ENCODE results near the gene LAMTOR3.

DNA sequence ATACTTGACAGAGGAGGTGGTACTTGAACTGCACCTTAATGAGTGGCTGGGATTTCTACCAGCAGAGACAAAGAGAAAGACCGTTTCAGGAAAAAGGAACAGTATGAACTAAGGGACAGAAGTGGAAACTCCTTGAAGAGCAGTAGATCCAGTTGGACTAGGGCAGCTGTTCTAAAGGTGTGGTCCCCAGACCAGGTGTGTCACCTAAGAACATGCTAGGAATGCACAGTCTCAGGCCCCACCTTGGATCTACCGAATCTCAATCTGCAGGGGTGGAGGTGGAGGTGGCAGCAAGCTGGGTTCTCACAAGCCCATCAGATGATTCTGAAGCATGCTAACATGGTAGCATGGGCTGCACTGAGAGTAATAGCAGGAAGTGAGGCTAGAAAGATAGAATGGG is 55.3 kb downstream of the LAMTOR3 start:
- no peak for TF ChIP-seq POLR2AphosphoS5 (IDR thresholded peaks at IDR 0.05; ENCODE audit: insufficient read depth, low read depth, low read length)
- no peak for TF ChIP-seq POLR2A (IDR thresholded peaks at IDR 0.05; ENCODE audit: low read depth, low read length)
- TF ChIP-seq, protein P1, sequence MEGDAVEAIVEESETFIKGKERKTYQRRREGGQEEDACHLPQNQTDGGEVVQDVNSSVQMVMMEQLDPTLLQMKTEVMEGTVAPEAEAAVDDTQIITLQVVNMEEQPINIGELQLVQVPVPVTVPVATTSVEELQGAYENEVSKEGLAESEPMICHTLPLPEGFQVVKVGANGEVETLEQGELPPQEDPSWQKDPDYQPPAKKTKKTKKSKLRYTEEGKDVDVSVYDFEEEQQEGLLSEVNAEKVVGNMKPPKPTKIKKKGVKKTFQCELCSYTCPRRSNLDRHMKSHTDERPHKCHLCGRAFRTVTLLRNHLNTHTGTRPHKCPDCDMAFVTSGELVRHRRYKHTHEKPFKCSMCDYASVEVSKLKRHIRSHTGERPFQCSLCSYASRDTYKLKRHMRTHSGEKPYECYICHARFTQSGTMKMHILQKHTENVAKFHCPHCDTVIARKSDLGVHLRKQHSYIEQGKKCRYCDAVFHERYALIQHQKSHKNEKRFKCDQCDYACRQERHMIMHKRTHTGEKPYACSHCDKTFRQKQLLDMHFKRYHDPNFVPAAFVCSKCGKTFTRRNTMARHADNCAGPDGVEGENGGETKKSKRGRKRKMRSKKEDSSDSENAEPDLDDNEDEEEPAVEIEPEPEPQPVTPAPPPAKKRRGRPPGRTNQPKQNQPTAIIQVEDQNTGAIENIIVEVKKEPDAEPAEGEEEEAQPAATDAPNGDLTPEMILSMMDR (IDR thresholded peaks at IDR 0.05; ENCODE audit: extremely low read depth in 1 of 2, insufficient read depth in 1 of 2, low read depth in 1 of 2, low read length in 2 of 2): no peak
- no peak for TF ChIP-seq EZH2 (IDR thresholded peaks at IDR 0.05; ENCODE audit: borderline replicate concordance, low read depth, low read length, severe bottlenecking)
